HUES64 (cell line): ENCODE data around the gene FCRLA.

Experiments
- H3K27ac ChIP-seq: 2 replicates; pipeline ENCODE4 v1.7.0; 2013; ENCODE audit warnings: low read depth, low read length, inconsistent platforms
- H3K27me3 ChIP-seq: 2 replicates; pipeline ENCODE4 v1.6.1; 2013; ENCODE audit warnings: mild to moderate bottlenecking, low read length; ENCODE audit not compliant: insufficient read depth
- H3K36me3 ChIP-seq: 2 replicates; pipeline ENCODE4 v1.6.1; 2013; ENCODE audit warnings: mild to moderate bottlenecking, low read length; ENCODE audit not compliant: insufficient read depth
- H3K4me1 ChIP-seq: 2 replicates; pipeline ENCODE4 v1.6.1; 2013; ENCODE audit warnings: mild to moderate bottlenecking, low read length, moderate library complexity; ENCODE audit not compliant: insufficient read depth
- H3K4me3 ChIP-seq: 2 replicates; pipeline ENCODE4 v1.5.1; 2013; ENCODE audit warnings: mild to moderate bottlenecking, low read length, moderate library complexity
- H3K9ac ChIP-seq: 2 replicates; pipeline ENCODE4 v1.6.1; 2013; ENCODE audit warnings: mild to moderate bottlenecking, low read depth, low read length
- H3K9me3 ChIP-seq: 2 replicates; pipeline ENCODE4 v1.6.1; 2013; ENCODE audit warnings: low read depth, low read length; ENCODE audit not compliant: insufficient read depth
- WGBS: fragments of 150-250, 120-280 bp; methylation state at CpG from one replicate; pipeline ENCODE4 v1.1.7; 2013; ENCODE audit warnings: missing lambda C conversion rate; 5-methylcytosine and 5-hydroxymethylcytosine counted together

FCRLA gene

DNA sequence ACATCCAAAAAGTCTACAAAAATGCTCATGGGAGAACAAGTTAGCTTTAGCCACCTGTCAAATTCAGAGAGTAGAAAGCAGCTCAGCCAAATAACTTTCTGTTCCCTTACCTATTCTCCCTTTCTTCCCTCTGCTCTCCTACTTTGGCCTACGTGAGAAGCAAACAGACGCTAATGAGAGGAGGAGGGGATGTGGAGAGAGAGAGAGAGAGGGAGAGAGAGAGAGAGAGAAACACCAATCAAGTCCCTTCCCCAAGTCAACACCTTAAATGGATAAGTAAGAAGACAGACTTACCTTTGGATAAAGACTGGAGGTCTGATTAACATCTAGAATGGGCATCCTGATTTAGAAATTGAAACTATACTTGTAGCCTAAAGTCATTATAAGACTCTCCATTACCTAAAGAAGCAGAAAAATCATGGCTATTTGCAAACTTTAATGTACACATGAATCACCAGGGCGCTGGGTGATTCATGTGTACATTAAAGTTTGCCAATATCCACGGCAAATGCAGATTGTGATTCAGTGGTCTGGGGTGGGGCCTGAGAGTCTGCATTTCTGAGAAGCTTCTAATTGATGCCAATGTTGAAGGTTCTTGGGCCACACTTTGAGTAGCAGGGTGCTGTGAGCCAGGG, 29.4 kb downstream of the FCRLA start:
- 81% methylated on average over 2 of the region's 4 CpGs for WGBS
- H3K9ac ChIP-seq = no peak overlapping the region
- H3K9me3 ChIP-seq = no peaks in the 10 kb centered on the region
- H3K4me1 ChIP-seq = peaks cover 25% of the 10 kb centered on the region
- no peaks in the 10 kb centered on the region for H3K36me3 ChIP-seq
- H3K27me3 ChIP-seq = no peaks in the 10 kb centered on the region
- no peak overlapping the region for H3K4me3 ChIP-seq
- H3K27ac ChIP-seq = no peak overlapping the region

- H3K4me1 ChIP-seq = peaks cover 25% of the 10 kb centered on the region
- 16% methylated on average over 2 of the region's 2 CpGs for WGBS
Measured at GRCh38 chr1:161737625-161738024, 30.6 kb downstream of the FCRLA start.

GRCh38 chr1:161738627-161739287, 31.7 kb downstream of the FCRLA start:
- Histone ChIP-seq H3K27ac (no peak overlapping the region), H3K36me3 (no peaks in the 10 kb centered on the region), H3K4me3 (no peak overlapping the region), H3K4me1 (peaks cover 25% of the 10 kb centered on the region), H3K9ac (no peak overlapping the region), H3K27me3 (no peaks in the 10 kb centered on the region), H3K9me3 (no peaks in the 10 kb centered on the region)
- WGBS = 88% methylated on average over 4 of the region's 4 CpGs

More at GRCh38 chr1:161737625-161738024, 30.6 kb downstream of the FCRLA start:
- Histone ChIP-seq H3K27ac (peak overlapping the region; percentile 46; the same call in 1 of the 2 replicates), H3K9ac (no peak overlapping the region), H3K9me3 (no peaks in the 10 kb centered on the region), H3K36me3 (no peaks in the 10 kb centered on the region), H3K4me3 (peak overlapping the region; percentile 3; the same call in 1 of the 2 replicates), H3K27me3 (no peaks in the 10 kb centered on the region)

DNA sequence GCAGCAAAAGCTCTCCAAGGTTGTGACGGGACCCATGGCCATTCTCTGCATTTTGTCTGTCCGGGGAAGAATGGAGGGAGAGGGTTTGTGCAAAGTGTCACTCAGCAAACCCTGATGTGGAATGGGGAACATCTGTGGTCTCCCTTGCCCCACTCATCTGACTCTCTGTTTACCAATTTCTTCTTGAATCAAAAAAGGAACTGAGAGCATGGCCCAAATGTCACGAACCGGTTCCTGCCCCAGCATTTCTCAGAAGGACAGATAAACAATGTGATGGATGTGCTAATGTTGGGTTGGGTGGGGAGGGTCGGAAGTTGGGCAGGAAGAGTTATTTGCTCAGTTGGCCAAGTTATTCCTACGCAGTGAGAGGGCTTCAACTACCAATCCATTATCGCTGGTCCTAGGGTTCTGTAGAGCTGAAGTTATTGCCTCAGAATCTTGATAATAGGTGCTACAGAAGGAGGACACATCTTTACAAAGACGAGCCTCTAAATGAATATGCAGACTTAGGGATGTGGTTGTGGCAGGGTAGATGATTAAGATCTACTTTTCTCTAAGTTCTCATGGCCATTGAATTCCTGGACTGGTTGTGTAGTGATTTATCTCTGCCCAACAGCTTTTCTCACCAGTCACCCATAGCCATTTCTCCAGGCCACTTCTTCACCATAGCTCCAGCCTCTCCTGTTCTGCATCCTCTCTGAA, 33.0 kb downstream of the FCRLA start:
- H3K4me1 ChIP-seq = peaks cover 25% of the 10 kb centered on the region
- H3K9ac ChIP-seq = no peak overlapping the region
- H3K9me3 ChIP-seq = no peaks in the 10 kb centered on the region
- WGBS = 83% methylated on average over 8 of the region's 8 CpGs
- H3K27ac ChIP-seq = no peak overlapping the region
- H3K36me3 ChIP-seq = no peaks in the 10 kb centered on the region
- no peaks in the 10 kb centered on the region for H3K27me3 ChIP-seq
- no peak overlapping the region for H3K4me3 ChIP-seq

- Histone ChIP-seq H3K36me3 (no peaks in the 10 kb centered on the region), H3K27me3 (no peaks in the 10 kb centered on the region), H3K27ac (no peak overlapping the region), H3K4me3 (no peak overlapping the region), H3K4me1 (peaks cover 21% of the 10 kb centered on the region), H3K9ac (no peak overlapping the region), H3K9me3 (no peaks in the 10 kb centered on the region)
- WGBS = 90% methylated on average over 6 of the region's 6 CpGs
Measured at GRCh38 chr1:161740921-161741320, 33.9 kb downstream of the FCRLA start.

DNA sequence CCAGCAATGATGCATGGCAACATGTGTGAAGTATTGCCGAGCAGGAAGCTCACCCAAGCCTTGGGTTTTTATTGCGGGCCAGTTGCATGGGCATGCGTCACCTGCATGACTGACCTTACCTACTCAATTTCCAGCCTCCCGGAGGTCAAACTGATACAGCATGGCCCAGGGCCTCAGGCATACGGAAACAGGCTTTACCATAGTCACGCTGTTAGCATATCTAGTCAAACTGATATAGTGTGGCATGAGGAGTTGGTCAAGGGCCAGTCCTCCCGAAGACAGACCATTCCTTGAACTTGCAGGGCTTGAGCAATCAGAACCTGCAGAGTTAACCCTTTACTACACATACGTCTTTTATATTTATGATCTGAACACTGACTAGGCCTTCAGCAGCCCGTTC, 36.2 kb downstream of the FCRLA start:
- no peak overlapping the region for H3K9ac ChIP-seq
- H3K4me3 ChIP-seq = no peak overlapping the region
- H3K4me1 ChIP-seq = 0 out of 2 replicates have a peak, but pooled peaks cover under 1% of the 10 kb centered on the region
- H3K27me3 ChIP-seq = no peaks in the 10 kb centered on the region
- WGBS = 87% methylated on average over 9 of the region's 9 CpGs
- no peak overlapping the region for H3K27ac ChIP-seq
- no peaks in the 10 kb centered on the region for H3K36me3 ChIP-seq
- H3K9me3 ChIP-seq = no peaks in the 10 kb centered on the region

DNA sequence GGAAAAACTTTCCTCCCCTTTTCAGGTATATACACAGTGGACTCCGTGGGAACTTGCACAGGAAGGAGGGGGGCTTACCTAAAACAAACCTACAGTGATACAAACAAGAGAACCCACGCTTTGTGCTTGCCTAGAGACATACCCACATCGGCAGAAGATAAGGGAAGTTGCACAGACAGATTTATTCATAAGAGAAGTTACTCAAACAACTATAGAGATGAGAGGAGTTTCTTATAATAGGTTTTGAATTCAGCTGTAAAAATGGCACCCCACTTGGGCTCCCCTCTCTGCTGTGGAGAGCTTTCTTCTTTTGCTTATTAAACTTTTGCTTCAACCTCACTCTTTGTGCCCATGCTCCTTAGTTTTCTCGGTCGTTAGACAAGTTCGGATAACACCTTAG, 40.8 kb downstream of the FCRLA start:
- peaks cover 5% of the 10 kb centered on the region; the same call in 1 of the 2 replicates for H3K4me1 ChIP-seq
- peaks cover 19% of the 10 kb centered on the region for H3K36me3 ChIP-seq
- H3K9me3 ChIP-seq = no peaks in the 10 kb centered on the region
- no peak overlapping the region for H3K9ac ChIP-seq
- no peak overlapping the region for H3K4me3 ChIP-seq
- no peak overlapping the region for H3K27ac ChIP-seq
- H3K27me3 ChIP-seq = no peaks in the 10 kb centered on the region
- 82% methylated on average over 5 of the region's 6 CpGs for WGBS

- Histone ChIP-seq H3K4me1 (peaks cover 5% of the 10 kb centered on the region; the same call in 1 of the 2 replicates), H3K9ac (peak within 1 kb of the TSS; percentile 98), H3K9me3 (no peaks in the 10 kb centered on the region), H3K36me3 (peaks cover 38% of the 10 kb centered on the region), H3K27me3 (no peaks in the 10 kb centered on the region), H3K27ac (peak within 1 kb of the TSS; percentile 99), H3K4me3 (peak within 1 kb of the TSS; percentile 97)
- WGBS = under 1% methylated on average over 64 of the region's 65 CpGs
Measured at GRCh38 chr1:161749509-161750407, 42.7 kb downstream of the FCRLA start, which contains the start of gene DUSP12. Gene DUSP12, plus strand, starts transcription at chr1:161749786. Its CDS starts 16 bp downstream, at chr1:161749802.

DNA sequence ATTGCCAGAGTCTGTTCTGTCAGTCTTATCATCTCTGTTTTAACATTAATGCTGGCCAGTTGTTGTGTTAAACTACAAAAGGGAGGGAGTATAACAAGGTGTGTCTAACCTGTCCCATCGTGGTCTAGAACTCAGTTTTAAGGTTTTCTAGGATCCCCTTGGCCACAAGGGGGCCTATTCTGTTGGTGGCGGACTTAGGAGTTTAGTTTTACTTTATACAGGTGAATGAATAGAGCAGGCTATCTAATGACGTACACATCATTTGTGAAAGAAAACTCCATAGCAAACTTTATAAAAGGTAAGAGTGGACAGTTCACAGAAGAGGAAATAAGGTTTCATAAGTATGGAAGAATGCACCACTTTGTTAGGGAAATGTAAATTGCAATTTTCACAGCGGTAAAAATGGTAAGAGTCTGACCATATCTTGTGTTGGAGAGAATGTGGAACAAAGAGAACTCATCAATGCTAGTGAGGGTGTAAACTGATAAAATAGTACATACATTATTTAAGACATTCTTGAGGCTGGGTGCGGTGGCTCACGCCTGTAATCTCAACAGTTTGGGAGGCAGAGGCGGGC, 56.6 kb downstream of the FCRLA start:
- Histone ChIP-seq H3K9ac (no peak overlapping the region), H3K4me1 (no peaks in the 10 kb centered on the region), H3K4me3 (no peak overlapping the region), H3K9me3 (no peaks in the 10 kb centered on the region), H3K36me3 (peaks cover 3% of the 10 kb centered on the region; the same call in 1 of the 2 replicates), H3K27me3 (no peaks in the 10 kb centered on the region), H3K27ac (no peak overlapping the region)
- 86% methylated on average over 7 of the region's 7 CpGs for WGBS
